GM21390 (cell line): ENCODE data around the gene SLC44A1.
A peak's percentile ranks its signal among the peaks of the same experiment; 100 is the strongest.

Experiments
- ATAC-seq: cut with Tn5 transposase; IDR thresholded peaks from one replicate; pipeline ENCODE4 v1.9.1; 2021; ENCODE audit not compliant: unreplicated experiment

Gene SLC44A1

DNA sequence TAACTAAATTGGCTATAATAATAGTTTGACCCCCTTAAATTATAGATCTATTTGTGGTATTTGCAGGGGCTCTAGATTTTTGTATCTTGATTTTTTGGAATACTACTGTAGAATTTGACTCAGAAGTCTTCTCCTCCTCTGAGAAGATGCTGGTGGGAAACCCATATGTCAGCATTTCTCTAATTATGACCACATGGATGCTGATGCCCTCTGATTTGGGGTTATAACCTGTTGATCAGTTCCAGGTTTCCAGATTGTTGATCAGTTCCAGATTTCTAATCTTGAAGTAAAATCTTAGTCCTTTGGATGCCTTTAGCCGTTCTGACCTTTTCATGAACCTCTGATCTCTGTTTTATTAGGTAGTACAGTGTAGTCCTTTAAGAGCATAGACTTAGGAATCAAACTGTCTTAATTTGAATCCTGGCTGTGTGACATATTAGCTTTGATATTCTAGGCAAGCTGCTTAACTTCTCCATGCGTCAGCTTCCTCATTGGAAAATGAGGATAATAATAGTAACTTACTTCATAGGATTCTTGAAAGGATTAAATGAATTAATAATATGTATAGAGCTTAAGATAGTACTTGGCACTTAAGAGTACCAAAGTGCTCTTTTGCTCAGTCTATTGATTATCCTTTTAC is 211.5 kb downstream of the SLC44A1 start:
- ATAC-seq: no peak

DNA sequence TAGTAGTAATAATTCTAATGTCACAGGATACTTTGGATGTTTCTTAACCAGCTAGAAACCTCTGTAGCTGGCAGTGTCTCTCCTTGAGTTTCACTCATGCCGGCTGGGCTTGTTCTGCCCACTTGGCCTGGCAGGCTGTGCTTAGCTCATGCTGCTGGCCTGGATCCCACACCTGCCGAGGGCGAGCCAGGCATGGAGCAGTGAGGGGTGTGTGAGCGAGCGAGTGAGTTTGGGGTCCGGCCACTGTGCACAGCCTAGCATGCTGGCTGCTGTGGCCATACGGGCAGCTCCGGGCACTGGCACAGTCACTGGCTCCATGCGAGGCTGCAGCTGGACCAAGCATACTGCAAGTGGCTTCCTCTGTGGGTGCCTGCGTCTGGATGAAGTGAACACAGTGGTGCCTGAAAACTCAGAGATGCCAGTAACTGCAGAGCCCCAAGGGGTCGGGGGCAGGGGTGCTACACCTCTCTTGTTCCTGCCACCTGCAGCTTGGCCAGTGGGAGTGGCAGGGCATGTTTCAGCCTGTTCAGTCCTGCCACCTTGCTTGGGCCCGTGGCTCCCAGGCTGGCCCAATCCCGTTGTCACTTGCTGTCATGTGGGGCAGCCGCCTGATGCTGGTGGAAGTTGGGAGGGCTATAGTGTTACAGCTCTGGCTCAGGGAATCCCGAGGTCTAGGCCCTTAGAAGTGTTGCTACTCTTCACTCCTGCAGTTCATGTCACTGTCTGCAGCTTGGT is 213.3 kb downstream of the SLC44A1 start:
- ATAC-seq: no peak

DNA sequence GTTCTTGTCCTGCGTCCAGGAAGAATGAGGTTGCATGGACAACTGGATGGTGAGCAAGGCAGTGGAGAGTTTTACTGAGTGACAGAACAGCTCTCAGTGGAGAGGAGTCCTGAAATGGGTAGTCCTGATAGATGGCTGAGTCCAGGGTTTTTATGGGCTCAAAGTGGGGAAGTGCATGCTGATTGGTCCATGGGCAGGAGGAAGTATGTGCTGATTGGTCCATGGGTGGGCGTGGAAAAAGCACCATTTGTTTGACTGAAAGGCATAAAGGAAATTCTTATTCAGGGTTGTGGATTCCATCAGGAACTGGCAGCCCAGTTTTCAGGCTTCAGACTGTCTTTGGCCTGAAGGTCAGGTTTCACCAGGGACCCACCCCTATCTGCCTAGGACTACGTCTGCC is 214.0 kb downstream of the SLC44A1 start:
- ATAC-seq: no peak

DNA sequence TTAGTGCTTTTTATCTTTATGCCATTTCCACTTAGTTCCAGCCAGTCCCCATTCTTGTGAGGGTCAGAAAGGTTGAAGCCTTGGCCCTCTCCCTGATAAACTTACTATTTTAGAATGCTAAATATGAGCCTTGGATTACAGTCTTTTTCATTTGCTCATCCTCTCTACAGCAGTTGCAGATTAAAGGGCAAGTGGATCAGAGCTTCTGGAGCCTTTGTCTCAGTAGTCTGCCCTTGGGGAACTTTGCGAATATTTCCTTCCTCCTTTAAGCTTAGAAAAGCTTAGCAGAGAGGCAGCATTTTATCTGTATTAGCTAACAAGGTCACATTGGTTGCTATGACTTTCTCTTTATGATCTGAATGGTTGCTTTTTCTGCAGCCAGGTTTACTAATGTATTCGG is 214.9 kb downstream of the SLC44A1 start:
- ATAC-seq: no peak

DNA sequence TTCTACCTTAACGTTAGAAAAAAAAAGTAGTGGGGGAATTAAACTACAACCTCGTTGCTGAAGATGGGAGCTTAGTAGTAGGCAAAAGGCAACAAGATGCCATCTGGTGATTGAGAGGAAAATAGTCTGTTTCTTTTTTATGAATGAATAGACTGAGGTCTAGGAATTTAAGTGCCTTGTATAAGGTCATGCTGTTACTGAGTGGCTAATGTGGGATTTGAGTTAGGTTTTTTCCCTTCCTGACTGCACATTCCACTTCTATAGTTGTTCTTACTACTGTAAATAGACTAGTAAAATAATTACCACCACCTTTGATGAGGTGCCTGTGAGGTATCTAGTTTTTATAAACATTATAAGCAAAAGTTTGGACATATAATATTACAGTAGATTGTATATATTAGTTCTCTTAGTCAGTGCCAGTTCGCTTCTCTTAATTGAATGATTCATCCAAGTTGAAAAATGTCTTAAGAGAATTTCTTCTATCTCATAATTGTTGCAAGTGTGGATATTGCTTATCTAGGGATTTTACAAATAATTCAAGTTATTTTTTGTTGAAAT is 222.5 kb downstream of the SLC44A1 start:
- ATAC-seq: no peak

DNA sequence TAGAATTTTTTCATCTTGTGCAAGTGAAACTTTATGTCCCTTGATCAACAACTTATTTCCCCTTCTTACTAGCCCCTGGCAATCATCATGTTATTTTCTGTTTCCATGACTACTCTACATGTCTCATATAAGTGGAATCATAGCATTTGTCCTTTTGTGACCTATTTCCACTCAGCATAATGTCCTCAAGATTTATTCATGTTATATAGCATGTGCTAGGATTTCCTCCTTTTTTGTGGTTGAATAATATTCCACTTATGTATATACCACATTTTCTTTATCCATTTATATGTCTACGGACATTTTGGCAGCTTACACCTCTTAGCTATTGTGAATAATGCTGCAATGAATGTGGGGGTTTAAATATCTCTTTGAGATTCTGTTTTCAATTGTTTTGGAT is 224.4 kb downstream of the SLC44A1 start:
- no peak for ATAC-seq

DNA sequence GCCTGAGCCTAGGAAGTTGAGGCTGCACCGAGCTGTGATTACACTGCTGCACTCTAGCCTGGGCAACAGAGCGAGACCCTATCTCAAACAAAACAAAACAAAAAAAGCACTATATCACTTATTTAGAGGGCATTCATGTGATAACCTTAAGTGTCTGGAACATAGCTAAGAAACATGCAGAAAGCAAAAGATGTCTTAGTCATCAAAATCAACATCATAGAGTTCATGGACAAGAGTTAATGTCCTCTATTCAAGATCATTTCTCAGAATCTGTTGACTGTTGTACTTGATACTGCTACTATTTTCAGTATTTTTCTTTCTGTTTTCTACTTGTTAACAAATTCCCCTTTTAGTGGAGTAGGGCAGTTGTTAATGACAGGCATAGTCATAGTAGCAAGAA is 228.8 kb downstream of the SLC44A1 start:
- no peak for ATAC-seq

DNA sequence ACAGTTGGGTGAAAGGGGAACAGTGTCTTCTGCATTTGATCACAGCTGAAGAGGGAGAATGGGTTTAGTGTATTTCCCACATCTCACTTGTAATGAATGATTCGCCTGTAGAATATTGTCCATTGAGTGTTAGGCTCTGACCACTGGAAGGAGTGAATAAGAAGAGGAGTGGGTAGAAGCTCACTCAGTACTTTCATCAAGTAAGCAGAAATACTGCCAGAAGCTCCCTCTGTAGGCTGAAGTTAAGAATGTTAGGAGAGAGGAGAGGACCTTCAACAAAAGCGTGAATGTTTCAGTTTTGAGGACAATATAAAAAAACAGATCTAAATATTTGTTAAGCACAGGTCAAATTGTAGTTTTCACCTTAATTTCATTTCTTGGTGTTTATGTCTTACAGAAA is 230.9 kb downstream of the SLC44A1 start:
- no peak for ATAC-seq

DNA sequence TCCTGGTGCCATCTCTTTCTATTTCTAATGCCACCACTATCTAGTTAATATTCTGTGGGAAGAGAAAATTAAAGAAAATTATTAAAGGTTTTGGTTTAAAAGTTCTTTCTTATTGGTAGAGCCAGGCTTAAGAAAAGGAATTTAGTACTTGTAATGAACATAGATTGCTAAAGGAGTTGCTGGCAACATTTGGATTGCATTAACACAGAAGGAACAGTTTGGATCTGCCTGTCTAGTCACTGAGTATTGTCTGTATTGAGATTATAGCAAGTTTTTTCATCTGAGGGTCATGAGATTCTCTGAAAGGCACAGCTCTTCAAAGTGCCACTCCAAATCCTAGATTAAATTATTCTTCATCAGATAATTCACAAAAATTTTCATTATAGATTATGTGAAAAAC is 235.4 kb downstream of the SLC44A1 start:
- ATAC-seq: no peak

DNA sequence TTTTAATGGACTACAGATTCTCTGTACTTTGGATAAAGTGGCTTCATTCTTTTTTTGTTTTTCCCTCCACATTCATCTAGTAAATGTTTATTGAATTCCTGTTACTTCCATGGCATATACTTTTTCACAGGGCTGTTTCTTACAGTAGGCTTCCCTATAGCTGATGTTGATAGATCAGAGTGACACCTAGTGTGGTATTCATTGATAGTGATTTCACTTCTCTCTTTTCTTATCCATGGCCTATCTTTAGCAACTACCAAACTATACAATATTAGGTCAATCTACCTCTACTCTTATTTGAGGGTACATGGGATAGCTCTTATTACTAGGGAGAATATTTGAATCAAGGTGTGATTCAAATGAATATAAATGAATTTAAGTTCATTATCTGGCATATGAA is 239.2 kb downstream of the SLC44A1 start:
- ATAC-seq: peak; percentile 73

DNA sequence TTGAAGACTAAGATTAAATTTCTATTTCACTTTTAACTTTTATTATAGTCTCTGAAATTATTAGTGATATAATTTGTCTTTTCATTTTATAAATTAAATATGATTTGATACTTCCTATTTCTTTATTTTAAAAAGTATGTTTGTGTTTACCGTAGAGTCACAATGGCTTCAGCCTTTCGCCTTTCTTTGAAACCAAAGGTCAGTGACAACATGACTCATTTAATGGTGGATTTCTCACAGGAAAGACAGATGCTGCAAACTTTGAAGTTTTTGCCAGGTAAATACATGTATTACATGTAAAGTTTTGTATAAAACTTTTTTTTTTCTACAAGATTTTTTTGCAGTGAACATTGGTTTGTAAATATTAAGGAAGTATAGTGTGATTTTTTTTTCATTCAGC is 239.8 kb downstream of the SLC44A1 start:
- ATAC-seq: no peak

DNA sequence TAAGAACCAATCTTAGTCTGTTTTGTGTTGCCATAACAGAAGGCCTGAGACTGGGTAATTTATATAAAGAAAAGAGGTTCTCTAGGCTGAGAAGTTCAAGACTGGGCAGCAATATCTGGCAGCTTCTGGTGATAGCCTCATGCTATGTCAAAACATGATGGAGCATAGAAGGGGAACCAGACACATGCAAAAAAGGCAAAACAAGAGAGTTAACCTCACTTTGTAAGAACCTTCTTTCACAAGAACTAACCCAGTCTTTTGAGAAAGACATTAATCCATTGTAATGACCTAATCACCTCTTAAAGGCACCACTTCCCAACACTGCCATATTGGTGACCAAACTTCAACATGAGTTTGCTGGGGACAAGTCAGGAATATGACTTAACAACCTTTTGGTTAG is 240.7 kb downstream of the SLC44A1 start:
- ATAC-seq: no peak
